GM12878 (cell line): ENCODE results near the gene IGF1R. TPM values are rescaled to one million over a fixed set of nuclear protein-coding genes. Genes with fewer than 3 reads are reported as not detected.

Experiments
- ATAC-seq: fragments of 200-7000 bp; cut with Tn5 transposase; 3 replicates; pipeline ENCODE4 v1.9.1; 2020; ENCODE audit warnings: mild to moderate bottlenecking, moderate library complexity
- BruUV-seq: library from RNA; stranded (reverse); fragments of 400-500 nt; replicated peaks from 2 replicates; lab custom pipeline; 2021; lab: Mats Ljungman, UMichigan
- CTCF ChIA-PET: fragments of 300-600 bp; sonication (Branson Sonifier 250); formaldehyde crosslinking; extraction: SDS; loops from one replicate; lab custom pipeline; 2021; ENCODE audit warnings: inconsistent platforms; lab: Yijun Ruan, JAX
- POLR2A ChIA-PET: fragments of 350-600 bp; formaldehyde crosslinking; extraction: SDS; loops from one replicate; lab custom pipeline; 2021; ENCODE audit warnings: inconsistent platforms; lab: Charles Lee
- RAD21 ChIA-PET: fragments of 300-600 bp; sonication (Branson Sonifier 250); formaldehyde crosslinking; loops from one replicate; lab custom pipeline; 2023; ENCODE audit warnings: antibody characterized with exemption; ENCODE audit not compliant: unreplicated experiment; lab: Charles Lee
- SMC1A ChIA-PET: fragments of 300-600 bp; sonication (Branson Sonifier 250); formaldehyde crosslinking; loops from one replicate; lab custom pipeline; 2023; ENCODE audit not compliant: unreplicated experiment, uncharacterized antibody; lab: Charles Lee
- DNase-seq: peaks from one replicate; pipeline ENCODE4 v3.0.0-alpha.2; 2011; ENCODE audit warnings: low read depth, low spot score
- FAIRE-seq: peaks from 3 replicates; lab custom pipeline; 2011; peaks lifted over from hg19 to GRCh38; lab: Jason Lieb, UNC
- H2AFZ ChIP-seq: 2 replicates; pipeline ENCODE4 v1.6.0; 2011; ENCODE audit warnings: low read depth, low read length, control low read depth; ENCODE audit not compliant: control insufficient read depth
- H3K27ac ChIP-seq: 2 replicates; pipeline ENCODE4 v1.5.1; 2011; ENCODE audit warnings: control low read depth; ENCODE audit not compliant: control insufficient read depth, insufficient read depth
- H3K27me3 ChIP-seq, 2 experiments: replicated peaks in 1 of 2; 2 replicates each; pipeline versions ENCODE4 v1.6.0 to v1.6.1; 2011; ENCODE audit warnings: low read length in 1 of 2; ENCODE audit not compliant: control insufficient read depth in 2 of 2, insufficient read depth in 2 of 2
- H3K36me3 ChIP-seq, 2 experiments: 2 replicates each; pipeline ENCODE4 v1.5.1; 2011; ENCODE audit warnings: low read length in 1 of 2; ENCODE audit not compliant: control insufficient read depth in 2 of 2, insufficient read depth in 2 of 2
- H3K4me1 ChIP-seq: 2 replicates; pipeline ENCODE4 v1.6.1; 2011; ENCODE audit warnings: mild to moderate bottlenecking, low read length, moderate library complexity, mixed read lengths; ENCODE audit not compliant: control insufficient read depth, insufficient read depth
- H3K4me2 ChIP-seq: 2 replicates; pipeline ENCODE4 v1.6.0; 2011; ENCODE audit warnings: control low read depth; ENCODE audit not compliant: control insufficient read depth, insufficient read depth
- H3K4me3 ChIP-seq: fragments of 200-600 bp; sonication (generic); 2 replicates; pipeline ENCODE4 v1.5.1; 2016
- H3K79me2 ChIP-seq: 2 replicates; pipeline ENCODE4 v1.6.0; 2011; ENCODE audit warnings: low read length; ENCODE audit not compliant: control insufficient read depth, insufficient read depth
- H3K9ac ChIP-seq: 2 replicates; pipeline ENCODE4 v1.8.0; 2011; ENCODE audit warnings: low read length, control low read depth, mixed read lengths; ENCODE audit not compliant: control insufficient read depth, insufficient read depth
- H3K9me3 ChIP-seq: replicated peaks from 3 replicates; pipeline ENCODE4 v1.5.1; 2011; ENCODE audit warnings: mild to moderate bottlenecking, low read length; ENCODE audit not compliant: control insufficient read depth, insufficient read depth
- H4K20me1 ChIP-seq: 2 replicates; pipeline ENCODE4 v1.6.0; 2011; ENCODE audit not compliant: control insufficient read depth, insufficient read depth
- CEBPB ChIP-seq, 2 experiments: fragments of 150-350 bp in 1 of 2; IDR thresholded peaks; 2 replicates each; pipeline ENCODE4 v1.6.1; 2012 to 2014; ENCODE audit warnings: low read depth in 2 of 2, low read length in 2 of 2, borderline replicate concordance in 1 of 2, inconsistent platforms in 1 of 2
- CHD4 ChIP-seq: fragments of 200-600 bp; sonication (generic); IDR thresholded peaks from 2 replicates; pipeline ENCODE4 v1.6.1; 2016; ENCODE audit warnings: mild to moderate bottlenecking
- EED ChIP-seq: sonication (generic); IDR thresholded peaks from 2 replicates; pipeline ENCODE4 v1.6.1; 2016; ENCODE audit warnings: antibody characterized with exemption, low read depth
- IRF4 ChIP-seq: IDR thresholded peaks from 2 replicates; pipeline ENCODE4 v1.6.1; 2011; ENCODE audit warnings: low read depth, low read length
- MEF2A ChIP-seq: IDR thresholded peaks from 2 replicates; pipeline ENCODE4 v1.6.1; 2011; ENCODE audit warnings: low read depth, mild to moderate bottlenecking, low read length, moderate library complexity; ENCODE audit not compliant: insufficient read depth
- NFYA ChIP-seq: IDR thresholded peaks from 2 replicates; pipeline ENCODE4 v1.6.1; 2011; ENCODE audit warnings: low read depth, mild to moderate bottlenecking, low read length, improper control_type of control experiment, borderline replicate concordance
- NRF1 ChIP-seq: conservative IDR thresholded peaks from 2 replicates; pipeline ENCODE4 v1.6.1; 2011; ENCODE audit warnings: mild to moderate bottlenecking, low read depth, low read length, improper control_type of control experiment
- TBL1XR1 ChIP-seq: IDR thresholded peaks from 2 replicates; pipeline ENCODE4 v1.6.1; 2012; ENCODE audit warnings: low read depth, low read length, improper control_type of control experiment
- ZNF274 ChIP-seq: IDR thresholded peaks from one replicate; pipeline ENCODE4 v1.8.0; 2011; ENCODE audit not compliant: insufficient read length, insufficient read depth
- WGBS: methylation state at CpG from one replicate; pipeline ENCODE4 v1.1.6; 2016; ENCODE audit warnings: low lambda C conversion rate; ENCODE audit not compliant: insufficient replicate concordance, insufficient coverage; ENCODE audit errors: missing lambda C conversion rate; 5-methylcytosine and 5-hydroxymethylcytosine counted together
- in situ Hi-C: fragments of 300-500 bp; cut with MboI; formaldehyde crosslinking; loops from 9 replicates; pipeline ENCODE4 v1.14.3; 2018; ENCODE audit warnings: mixed read lengths
- intact Hi-C: fragments of 100-400 bp; cut with micrococcal nuclease; formaldehyde crosslinking; loops from one replicate; pipeline ENCODE4 v1.14.2; 2022; ENCODE audit not compliant: unreplicated experiment
- polyA plus RNA-seq, 11 experiments: library from polyadenylated mRNA; depleted of rRNA in 4 of 11; unstranded in 6 of 11; stranded (reverse) in 5 of 11; fragments of >200 nt; fragmentation: Nextera tagmentation in 4 of 11; fragmentation: Illumina TruSeq in 1 of 11; extraction: Ambion mirVana in 4 of 11; extraction: Trizol in 1 of 11; gene quantifications; 1 replicate in 1 of 11; 2 replicates in 10 of 11; pipeline versions ENCODE4 v1.2.1 to v1.2.3, GENCODE V29; 2011 to 2016; ENCODE audit warnings: inconsistent platforms in 2 of 11, missing spikeins in 2 of 11, low read depth in 1 of 11
- total RNA-seq, 4 experiments: library from RNA; depleted of rRNA in 3 of 4; stranded (reverse); fragments of >200 nt in 3 of 4; fragmentation: Illumina TruSeq in 1 of 4; extraction: Trizol in 1 of 4; gene quantifications; 2 replicates each; pipeline versions ENCODE4 v1.2.1 to v1.2.3, GENCODE V29; 2013 to 2021
- TF ChIP-seq, protein P1 (sequence below): fragments of 450-650 bp; IDR thresholded peaks from 2 replicates; pipeline ENCODE4 v1.6.1; 2016; ENCODE audit warnings: mild to moderate bottlenecking
- TF ChIP-seq, protein P2 (sequence below): IDR thresholded peaks from 2 replicates; pipeline ENCODE4 v1.6.1; 2012; ENCODE audit warnings: improper control_type of control experiment, low read depth, low read length; ENCODE audit not compliant: insufficient replicate concordance

IGF1R gene
- total and polyA plus RNA-seq, 10 of the 15 experiments (the other 5 are each of a cell fraction or from before 2014, with no cell fraction given), result 0.03 to 2.7 (median 0.66) TPM

DNA sequence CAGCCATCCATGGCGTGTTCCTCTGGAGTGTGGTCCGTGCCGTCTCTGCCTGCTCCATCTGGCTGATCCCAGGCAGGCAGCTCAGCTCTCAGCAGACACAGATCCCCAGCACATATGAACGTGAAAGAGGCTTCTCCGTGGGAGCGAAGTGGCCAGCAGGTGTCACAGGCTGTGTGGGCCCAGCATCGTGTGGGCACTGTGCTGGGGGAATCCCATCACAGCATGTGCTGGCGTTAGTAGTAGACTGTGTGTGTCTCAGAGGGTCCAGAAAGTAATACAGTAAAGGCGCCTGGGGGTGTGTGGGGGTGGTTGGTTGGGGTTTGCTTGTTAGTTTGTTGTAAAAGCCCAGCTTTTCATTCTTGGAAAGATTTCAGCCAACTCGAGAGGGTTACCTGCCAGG, 147.6 kb downstream of the IGF1R start:
- Histone ChIP-seq H3K36me3 (no peaks in the 10 kb centered on the region), H3K4me1 (no peaks in the 10 kb centered on the region; the same call in 1 of the 2 replicates), H3K27me3 (no peaks in the 10 kb centered on the region), H3K4me2 (no peak overlapping the region), H3K9ac (no peak overlapping the region), H3K27ac (no peak overlapping the region), H3K9me3 (no peaks in the 10 kb centered on the region)
- ChIA-PET SMC1A (no interaction called here), POLR2A (no interaction called here), CTCF (no interaction called here)
- 54% methylated on average over 10 of the region's 10 CpGs for WGBS
- in situ Hi-C loops, result no loop called here
- TF ChIP-seq TBL1XR1 (no peak), MEF2A (no peak), ZNF274 (no peak), CEBPB (IDR thresholded peaks at IDR 0.05; ENCODE audit: borderline replicate concordance in 1 of 2, low read depth in 2 of 2, low read length in 2 of 2) (no peak), EED (no peak), IRF4 (no peak), NFYA (no peak), NRF1 (no peak), CHD4 (no peak)
- TF ChIP-seq, protein P1, sequence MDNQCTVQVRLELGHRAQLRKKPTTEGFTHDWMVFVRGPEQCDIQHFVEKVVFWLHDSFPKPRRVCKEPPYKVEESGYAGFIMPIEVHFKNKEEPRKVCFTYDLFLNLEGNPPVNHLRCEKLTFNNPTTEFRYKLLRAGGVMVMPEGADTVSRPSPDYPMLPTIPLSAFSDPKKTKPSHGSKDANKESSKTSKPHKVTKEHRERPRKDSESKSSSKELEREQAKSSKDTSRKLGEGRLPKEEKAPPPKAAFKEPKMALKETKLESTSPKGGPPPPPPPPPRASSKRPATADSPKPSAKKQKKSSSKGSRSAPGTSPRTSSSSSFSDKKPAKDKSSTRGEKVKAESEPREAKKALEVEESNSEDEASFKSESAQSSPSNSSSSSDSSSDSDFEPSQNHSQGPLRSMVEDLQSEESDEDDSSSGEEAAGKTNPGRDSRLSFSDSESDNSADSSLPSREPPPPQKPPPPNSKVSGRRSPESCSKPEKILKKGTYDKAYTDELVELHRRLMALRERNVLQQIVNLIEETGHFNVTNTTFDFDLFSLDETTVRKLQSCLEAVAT, result no peak
- TF ChIP-seq, protein P2, sequence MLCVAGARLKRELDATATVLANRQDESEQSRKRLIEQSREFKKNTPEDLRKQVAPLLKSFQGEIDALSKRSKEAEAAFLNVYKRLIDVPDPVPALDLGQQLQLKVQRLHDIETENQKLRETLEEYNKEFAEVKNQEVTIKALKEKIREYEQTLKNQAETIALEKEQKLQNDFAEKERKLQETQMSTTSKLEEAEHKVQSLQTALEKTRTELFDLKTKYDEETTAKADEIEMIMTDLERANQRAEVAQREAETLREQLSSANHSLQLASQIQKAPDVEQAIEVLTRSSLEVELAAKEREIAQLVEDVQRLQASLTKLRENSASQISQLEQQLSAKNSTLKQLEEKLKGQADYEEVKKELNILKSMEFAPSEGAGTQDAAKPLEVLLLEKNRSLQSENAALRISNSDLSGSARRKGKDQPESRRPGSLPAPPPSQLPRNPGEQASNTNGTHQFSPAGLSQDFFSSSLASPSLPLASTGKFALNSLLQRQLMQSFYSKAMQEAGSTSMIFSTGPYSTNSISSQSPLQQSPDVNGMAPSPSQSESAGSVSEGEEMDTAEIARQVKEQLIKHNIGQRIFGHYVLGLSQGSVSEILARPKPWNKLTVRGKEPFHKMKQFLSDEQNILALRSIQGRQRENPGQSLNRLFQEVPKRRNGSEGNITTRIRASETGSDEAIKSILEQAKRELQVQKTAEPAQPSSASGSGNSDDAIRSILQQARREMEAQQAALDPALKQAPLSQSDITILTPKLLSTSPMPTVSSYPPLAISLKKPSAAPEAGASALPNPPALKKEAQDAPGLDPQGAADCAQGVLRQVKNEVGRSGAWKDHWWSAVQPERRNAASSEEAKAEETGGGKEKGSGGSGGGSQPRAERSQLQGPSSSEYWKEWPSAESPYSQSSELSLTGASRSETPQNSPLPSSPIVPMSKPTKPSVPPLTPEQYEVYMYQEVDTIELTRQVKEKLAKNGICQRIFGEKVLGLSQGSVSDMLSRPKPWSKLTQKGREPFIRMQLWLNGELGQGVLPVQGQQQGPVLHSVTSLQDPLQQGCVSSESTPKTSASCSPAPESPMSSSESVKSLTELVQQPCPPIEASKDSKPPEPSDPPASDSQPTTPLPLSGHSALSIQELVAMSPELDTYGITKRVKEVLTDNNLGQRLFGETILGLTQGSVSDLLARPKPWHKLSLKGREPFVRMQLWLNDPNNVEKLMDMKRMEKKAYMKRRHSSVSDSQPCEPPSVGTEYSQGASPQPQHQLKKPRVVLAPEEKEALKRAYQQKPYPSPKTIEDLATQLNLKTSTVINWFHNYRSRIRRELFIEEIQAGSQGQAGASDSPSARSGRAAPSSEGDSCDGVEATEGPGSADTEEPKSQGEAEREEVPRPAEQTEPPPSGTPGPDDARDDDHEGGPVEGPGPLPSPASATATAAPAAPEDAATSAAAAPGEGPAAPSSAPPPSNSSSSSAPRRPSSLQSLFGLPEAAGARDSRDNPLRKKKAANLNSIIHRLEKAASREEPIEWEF, result no peak
- TF ChIP-seq, all 136 proteins: peak for 0
- RAD21 ChIA-PET, result no interaction called here
- Histone ChIP-seq H3K4me3 (no peak overlapping the region), H2AFZ (no peak overlapping the region), H3K79me2 (no peaks in the 10 kb centered on the region), H4K20me1 (no peaks in the 10 kb centered on the region)
- no peak for ATAC-seq
- intact Hi-C loops, result no loop called here
- BruUV-seq, result no TSS peak
- DNase-seq, result no peak
- no peak for FAIRE-seq
